ENCODE results near the gene IKBKG. TPM values are rescaled to one million over a fixed set of nuclear protein-coding genes. Genes with fewer than 3 reads are reported as not detected.

IKBKG gene
- total and polyA plus RNA-seq, 2 donors (not counting 3 experiments of a cell fraction or from before 2014, with no cell fraction given), result 41.2 to 47.8 TPM

- no peak overlapping the region for H2AFZ ChIP-seq (ENCODE audit: low read depth, low read length)
- no peak for DNase-seq (ENCODE audit: low read depth, low spot score)
- BruUV-seq (replicated peaks), result no TSS peak
- no peak overlapping the region for H3K27ac ChIP-seq (ENCODE audit: insufficient read depth, low read depth, low read length)
- TF ChIP-seq FOS (IDR thresholded peaks at IDR 0.05; ENCODE audit: borderline replicate concordance, insufficient read depth, low read length), result no peak
- TF ChIP-seq, protein P1, sequence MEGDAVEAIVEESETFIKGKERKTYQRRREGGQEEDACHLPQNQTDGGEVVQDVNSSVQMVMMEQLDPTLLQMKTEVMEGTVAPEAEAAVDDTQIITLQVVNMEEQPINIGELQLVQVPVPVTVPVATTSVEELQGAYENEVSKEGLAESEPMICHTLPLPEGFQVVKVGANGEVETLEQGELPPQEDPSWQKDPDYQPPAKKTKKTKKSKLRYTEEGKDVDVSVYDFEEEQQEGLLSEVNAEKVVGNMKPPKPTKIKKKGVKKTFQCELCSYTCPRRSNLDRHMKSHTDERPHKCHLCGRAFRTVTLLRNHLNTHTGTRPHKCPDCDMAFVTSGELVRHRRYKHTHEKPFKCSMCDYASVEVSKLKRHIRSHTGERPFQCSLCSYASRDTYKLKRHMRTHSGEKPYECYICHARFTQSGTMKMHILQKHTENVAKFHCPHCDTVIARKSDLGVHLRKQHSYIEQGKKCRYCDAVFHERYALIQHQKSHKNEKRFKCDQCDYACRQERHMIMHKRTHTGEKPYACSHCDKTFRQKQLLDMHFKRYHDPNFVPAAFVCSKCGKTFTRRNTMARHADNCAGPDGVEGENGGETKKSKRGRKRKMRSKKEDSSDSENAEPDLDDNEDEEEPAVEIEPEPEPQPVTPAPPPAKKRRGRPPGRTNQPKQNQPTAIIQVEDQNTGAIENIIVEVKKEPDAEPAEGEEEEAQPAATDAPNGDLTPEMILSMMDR (IDR thresholded peaks at IDR 0.05; ENCODE audit: extremely low read depth in 1 of 2, insufficient read depth in 1 of 2, low read depth in 1 of 2, low read length in 2 of 2), result no peak
- TF ChIP-seq, protein P2, sequence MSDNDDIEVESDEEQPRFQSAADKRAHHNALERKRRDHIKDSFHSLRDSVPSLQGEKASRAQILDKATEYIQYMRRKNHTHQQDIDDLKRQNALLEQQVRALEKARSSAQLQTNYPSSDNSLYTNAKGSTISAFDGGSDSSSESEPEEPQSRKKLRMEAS (IDR thresholded peaks at IDR 0.05; ENCODE audit: insufficient read depth, insufficient read length), result no peak
- TF ChIP-seq POLR2AphosphoS5 (IDR thresholded peaks at IDR 0.05; ENCODE audit: insufficient read depth, low read depth, low read length), result no peak
- TF ChIP-seq POLR2A (IDR thresholded peaks at IDR 0.05; ENCODE audit: low read depth, low read length), result no peak
- TF ChIP-seq JUN (IDR thresholded peaks at IDR 0.05; ENCODE audit: borderline replicate concordance, insufficient read depth, insufficient read length, low read depth), result no peak
- TF ChIP-seq GATA2 (IDR thresholded peaks at IDR 0.05; ENCODE audit: insufficient read depth, insufficient read length, low read depth, low read length), result no peak
- no peak for TF ChIP-seq MYC (IDR thresholded peaks at IDR 0.05; ENCODE audit: low read depth, low read length)
- no peak for TF ChIP-seq EZH2 (IDR thresholded peaks at IDR 0.05; ENCODE audit: borderline replicate concordance, low read depth, low read length, severe bottlenecking)
- no peak for FAIRE-seq
- ChIA-PET CTCF (no interaction called here), POLR2A (no interaction called here)
- H3K4me3 ChIP-seq (replicated peaks in 1 of 3; ENCODE audit: insufficient read depth in 1 of 3, low read depth in 1 of 3, low read length in 3 of 3), result peak overlapping the region in 1 of 3 experiments; percentile 78
- H4K20me1 ChIP-seq (replicated peaks; ENCODE audit: control insufficient read depth, extremely low read depth, insufficient read depth, low read length), result no peaks in the 10 kb centered on the region
- no peak overlapping the region for H3K9ac ChIP-seq (replicated peaks; ENCODE audit: extremely low read depth, insufficient read depth, low read length)
- no peaks in the 10 kb centered on the region for H3K36me3 ChIP-seq (ENCODE audit: control insufficient read depth in 2 of 2, extremely low read depth in 1 of 2, insufficient read depth in 2 of 2, low read length in 2 of 2)
- intact Hi-C loops (cut with micrococcal nuclease) (no loop called here), dilution Hi-C loops (cut with MboI; ENCODE audit: extremely low pct_ligation_motif_present, low sequenced_read_pairs) (no loop called here)
- H3K27me3 ChIP-seq (ENCODE audit: control insufficient read depth in 2 of 2, insufficient read depth in 2 of 2, low read length in 2 of 2), result no peaks in the 10 kb centered on the region
- H3K4me1 ChIP-seq (ENCODE audit: control insufficient read depth, extremely low read depth, insufficient read depth, low read length), result peaks cover 31% of the 10 kb centered on the region
- H3K9me1 ChIP-seq (replicated peaks; ENCODE audit: control insufficient read depth, extremely low read depth, insufficient read depth, low read length), result no peaks in the 10 kb centered on the region
- H3K9me3 ChIP-seq (replicated peaks; ENCODE audit: control insufficient read depth, insufficient read depth, low read length), result no peaks in the 10 kb centered on the region
- H3K79me2 ChIP-seq (ENCODE audit: control insufficient read depth, insufficient read depth, low read length), result peaks cover 65% of the 10 kb centered on the region
- H3K4me2 ChIP-seq (ENCODE audit: insufficient read depth, low read length), result peak overlapping the region; percentile 83
Observed at GRCh38 chrX:154545673-154546274, 1.6 kb upstream of the IKBKG start.

All from endothelial cell of umbilical vein (primary cell).